DMS53 treated with DMSO at 0.1 percent for 48 hours (cell line): ENCODE results near the gene SURF6.
"Not testable (repeated sequence)": the region's sequence is repeated elsewhere in the genome, so short reads cannot be mapped to it uniquely, and the experiment has no call there.

Experiments
- DNase-seq: peaks from one replicate; lab custom pipeline; 2025; ENCODE audit not compliant: unreplicated experiment; lab: John Stamatoyannopoulos, UW

Gene SURF6

GRCh38 chr9:133301253-133302230 is 34.4 kb downstream of the SURF6 start:
- no peak for DNase-seq

GRCh38 chr9:133299996-133300395 is 36.0 kb downstream of the SURF6 start:
- DNase-seq = not testable (repeated sequence)

GRCh38 chr9:133294257-133294656 is 41.7 kb downstream of the SURF6 start:
- no peak for DNase-seq

- DNase-seq = no peak
Observed at GRCh38 chr9:133290751-133291302, 45.2 kb downstream of the SURF6 start.

GRCh38 chr9:133286523-133286922 is 49.5 kb downstream of the SURF6 start:
- no peak for DNase-seq

GRCh38 chr9:133285252-133285775 is 50.7 kb downstream of the SURF6 start:
- DNase-seq = no peak

GRCh38 chr9:133284362-133284761 is 51.6 kb downstream of the SURF6 start:
- no peak for DNase-seq

GRCh38 chr9:133283255-133284032 is 52.5 kb downstream of the SURF6 start:
- DNase-seq = peak; percentile 75

- DNase-seq = no peak
Observed at GRCh38 chr9:133282464-133283238, 53.3 kb downstream of the SURF6 start.

GRCh38 chr9:133280392-133280791 is 55.6 kb downstream of the SURF6 start:
- DNase-seq = no peak
